Left ventricle myocardium inferior (tissue), 1 donor: ENCODE data around the gene SHMT1. TPM values are rescaled to one million over a fixed set of nuclear protein-coding genes. Genes with fewer than 3 reads are reported as not detected.
"Not testable (repeated sequence)": the region's sequence is repeated elsewhere in the genome, so short reads cannot be mapped to it uniquely, and the experiment has no call there.

ENCODE experiments used
- DNase-seq: peaks from one replicate; pipeline ENCODE4 v3.0.0-alpha.2; 2020
- H3K27ac ChIP-seq: fragments of 200-600 bp; replicated peaks from 2 replicates; pipeline ENCODE4 v1.8.0; 2021
- H3K27me3 ChIP-seq: fragments of 200-600 bp; 2 replicates; pipeline ENCODE4 v1.8.0; 2021; ENCODE audit warnings: low read depth
- H3K36me3 ChIP-seq: fragments of 200-600 bp; 2 replicates; pipeline ENCODE4 v1.8.0; 2021
- H3K4me1 ChIP-seq: fragments of 200-600 bp; 2 replicates; pipeline ENCODE4 v1.8.0; 2021
- H3K4me3 ChIP-seq: fragments of 200-600 bp; 2 replicates; pipeline ENCODE4 v1.8.0; 2021; ENCODE audit warnings: mild to moderate bottlenecking, moderate library complexity
- H3K9me3 ChIP-seq: fragments of 200-600 bp; replicated peaks from 2 replicates; pipeline ENCODE4 v1.8.0; 2021
- intact Hi-C: fragments of 100-400 bp; cut with micrococcal nuclease; formaldehyde crosslinking; loops from one replicate; pipeline ENCODE4 v1.11.0; 2022
- long read RNA-seq: library from polyadenylated mRNA; unstranded; transcript quantifications from one replicate; pipeline ENCODE4 v2.0.0, GENCODE V29; 2021
- total RNA-seq: library from RNA; stranded (reverse); fragmentation: NEBNext Ultra II Directional; extraction: Animal tissue kit (Norgen Biotek cat#: 25700); gene quantifications from one replicate; pipeline ENCODE4 v1.2.1, GENCODE V29; 2021
- TF ChIP-seq, protein P1 (sequence below): fragments of 200-600 bp; IDR thresholded peaks from 2 replicates; pipeline ENCODE4 v1.8.0; 2021; ENCODE audit warnings: antibody characterized with exemption, mild to moderate bottlenecking, borderline replicate concordance
- donor health status: DM: no; HTN: yes; CAD: no; lungs with severe emphysema.

The SHMT1 gene
- total RNA-seq, result 6.8 TPM
- long read RNA-seq, transcript SHMT1-201 (12 exons, 2,464 nt), result major isoform, 9 of 17 reads
- long read RNA-seq, partial matches to known transcripts, result 1 of 17 reads
- long read RNA-seq, other reads (novel, unspliced or antisense), result 3 of 17 reads

DNA sequence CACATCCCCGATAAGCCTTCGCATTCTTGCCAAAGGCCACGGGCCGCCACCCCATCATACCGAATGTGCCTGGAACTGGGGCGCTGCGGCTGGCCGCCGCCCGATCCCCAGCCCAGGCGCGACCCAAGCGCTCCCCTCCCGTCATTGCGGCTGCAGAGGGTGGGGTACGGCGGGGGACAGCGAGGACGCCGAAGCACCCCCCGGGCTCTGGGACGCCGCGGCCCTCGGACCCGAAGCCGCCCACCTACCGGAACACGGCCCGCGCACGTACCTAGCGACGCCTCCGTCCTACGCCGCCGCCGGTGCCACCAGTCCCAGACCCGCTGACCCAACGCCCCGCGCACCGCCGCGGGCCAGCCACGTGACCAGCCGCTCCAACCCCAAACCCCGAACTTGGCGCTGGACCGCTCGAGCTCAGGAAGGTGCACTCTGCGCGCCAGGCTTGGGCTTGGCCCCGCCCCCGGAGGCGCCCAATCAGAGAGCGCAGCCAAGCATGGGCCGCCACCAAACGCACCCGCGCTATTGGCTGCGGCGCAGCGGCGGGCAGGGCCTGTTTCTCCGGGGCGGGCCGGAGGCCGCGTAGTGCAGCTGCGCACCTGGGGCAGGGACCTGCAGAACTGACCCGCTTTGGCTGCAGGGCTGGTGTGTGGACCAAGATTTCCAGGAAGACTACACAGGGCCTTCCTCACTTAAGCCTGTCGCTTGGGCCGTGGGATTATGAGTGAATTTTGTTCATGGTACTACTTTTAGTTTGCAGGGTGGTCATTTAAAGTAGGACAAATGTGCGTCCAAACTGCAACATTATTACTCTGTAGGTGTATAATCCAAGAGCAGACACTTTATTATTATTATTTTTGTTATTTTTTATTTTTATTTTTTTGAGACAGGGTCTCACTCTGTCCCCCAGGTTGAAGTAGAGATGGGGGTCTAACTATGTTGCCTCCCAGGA is at the start of gene SHMT1:
Gene SHMT1, minus strand, starts transcription at position 450 of the 949 bp plus-strand sequence. CDS start 7,569 bp downstream, outside the sequence.
- intact Hi-C loops, result no loop called here
- H3K4me3 ChIP-seq, result peak within 1 kb of the TSS; percentile 86
- TF ChIP-seq, protein P1, sequence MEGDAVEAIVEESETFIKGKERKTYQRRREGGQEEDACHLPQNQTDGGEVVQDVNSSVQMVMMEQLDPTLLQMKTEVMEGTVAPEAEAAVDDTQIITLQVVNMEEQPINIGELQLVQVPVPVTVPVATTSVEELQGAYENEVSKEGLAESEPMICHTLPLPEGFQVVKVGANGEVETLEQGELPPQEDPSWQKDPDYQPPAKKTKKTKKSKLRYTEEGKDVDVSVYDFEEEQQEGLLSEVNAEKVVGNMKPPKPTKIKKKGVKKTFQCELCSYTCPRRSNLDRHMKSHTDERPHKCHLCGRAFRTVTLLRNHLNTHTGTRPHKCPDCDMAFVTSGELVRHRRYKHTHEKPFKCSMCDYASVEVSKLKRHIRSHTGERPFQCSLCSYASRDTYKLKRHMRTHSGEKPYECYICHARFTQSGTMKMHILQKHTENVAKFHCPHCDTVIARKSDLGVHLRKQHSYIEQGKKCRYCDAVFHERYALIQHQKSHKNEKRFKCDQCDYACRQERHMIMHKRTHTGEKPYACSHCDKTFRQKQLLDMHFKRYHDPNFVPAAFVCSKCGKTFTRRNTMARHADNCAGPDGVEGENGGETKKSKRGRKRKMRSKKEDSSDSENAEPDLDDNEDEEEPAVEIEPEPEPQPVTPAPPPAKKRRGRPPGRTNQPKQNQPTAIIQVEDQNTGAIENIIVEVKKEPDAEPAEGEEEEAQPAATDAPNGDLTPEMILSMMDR, result no peak
- no peaks in the 10 kb centered on the region for H3K36me3 ChIP-seq
- peak; percentile 95 for DNase-seq
- peak within 1 kb of the TSS; percentile 81 for H3K27ac ChIP-seq
- peaks cover 5% of the 10 kb centered on the region for H3K9me3 ChIP-seq
- H3K4me1 ChIP-seq, result peaks cover 24% of the 10 kb centered on the region
- no peaks in the 10 kb centered on the region for H3K27me3 ChIP-seq

GRCh38 chr17:18412001-18412538 is 48.7 kb upstream of the SHMT1 start:
- DNase-seq, H3K36me3 ChIP-seq, H3K9me3 ChIP-seq, intact Hi-C loops, H3K4me1 ChIP-seq, H3K27ac ChIP-seq, H3K4me3 ChIP-seq, H3K27me3 ChIP-seq: not testable (repeated sequence)

DNA sequence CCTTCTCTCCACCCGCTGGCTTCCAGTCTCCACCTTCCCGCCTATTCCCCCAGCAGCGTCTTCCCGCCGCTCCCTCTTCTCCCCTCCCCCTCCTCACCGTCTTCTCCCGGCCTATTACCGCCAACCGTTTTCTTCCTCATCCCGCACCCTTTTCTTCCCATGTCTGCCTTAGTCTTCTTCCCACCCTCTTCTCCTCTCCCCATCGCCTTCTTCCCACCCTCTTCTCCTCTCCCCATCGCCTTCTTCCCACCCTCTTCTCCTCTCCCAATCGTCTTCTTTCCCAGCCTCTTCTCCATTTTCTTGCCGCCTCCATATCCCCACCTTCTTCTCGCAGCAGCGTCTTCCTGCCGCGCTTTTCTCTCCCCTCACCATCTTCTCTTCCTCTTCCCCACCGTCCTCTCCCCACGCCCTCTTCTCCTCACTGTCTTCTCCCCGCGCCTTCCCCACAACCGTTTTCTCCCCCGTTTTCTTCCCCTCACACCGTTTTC is 48.1 kb upstream of the SHMT1 start:
- H3K36me3 ChIP-seq, DNase-seq, H3K4me1 ChIP-seq, H3K27me3 ChIP-seq, H3K9me3 ChIP-seq, intact Hi-C loops: not testable (repeated sequence)
- H3K27ac ChIP-seq, result peak overlapping the region; percentile 67
- H3K4me3 ChIP-seq, result peak overlapping the region; percentile 61

DNA sequence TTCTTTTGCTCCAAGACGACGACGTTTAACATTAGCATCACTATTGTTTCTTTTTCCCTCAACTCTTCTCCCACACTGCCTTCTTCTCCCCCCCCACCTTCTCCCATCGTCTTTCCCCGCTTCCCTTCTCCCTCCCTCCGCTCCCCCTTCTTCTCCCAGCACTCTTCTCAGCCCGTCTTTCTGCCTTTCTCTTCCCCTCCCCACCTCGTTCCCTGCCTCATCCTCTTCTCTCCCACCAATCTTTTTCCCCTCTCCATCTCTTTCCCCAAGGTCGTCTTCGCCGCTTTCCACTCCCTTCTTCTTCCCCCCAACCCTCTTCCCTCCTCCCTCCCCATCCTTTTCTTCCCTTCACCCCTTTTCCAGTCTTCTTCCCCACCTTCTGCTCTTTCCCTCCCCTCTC is 47.4 kb upstream of the SHMT1 start:
- intact Hi-C loops, DNase-seq, H3K4me1 ChIP-seq, H3K9me3 ChIP-seq, H3K27me3 ChIP-seq, H3K36me3 ChIP-seq: not testable (repeated sequence)
- peak overlapping the region; percentile 16 for H3K27ac ChIP-seq
- H3K4me3 ChIP-seq, result peak overlapping the region; percentile 61

GRCh38 chr17:18409321-18409720 is 46.0 kb upstream of the SHMT1 start:
- H3K36me3 ChIP-seq, intact Hi-C loops, H3K27ac ChIP-seq, DNase-seq, H3K4me1 ChIP-seq, H3K4me3 ChIP-seq, H3K27me3 ChIP-seq, H3K9me3 ChIP-seq: not testable (repeated sequence)

- H3K36me3 ChIP-seq, H3K4me3 ChIP-seq, DNase-seq, H3K27me3 ChIP-seq, H3K9me3 ChIP-seq, intact Hi-C loops, H3K27ac ChIP-seq, H3K4me1 ChIP-seq: not testable (repeated sequence)
Observed at GRCh38 chr17:18408906-18409305, 45.6 kb upstream of the SHMT1 start.

DNA sequence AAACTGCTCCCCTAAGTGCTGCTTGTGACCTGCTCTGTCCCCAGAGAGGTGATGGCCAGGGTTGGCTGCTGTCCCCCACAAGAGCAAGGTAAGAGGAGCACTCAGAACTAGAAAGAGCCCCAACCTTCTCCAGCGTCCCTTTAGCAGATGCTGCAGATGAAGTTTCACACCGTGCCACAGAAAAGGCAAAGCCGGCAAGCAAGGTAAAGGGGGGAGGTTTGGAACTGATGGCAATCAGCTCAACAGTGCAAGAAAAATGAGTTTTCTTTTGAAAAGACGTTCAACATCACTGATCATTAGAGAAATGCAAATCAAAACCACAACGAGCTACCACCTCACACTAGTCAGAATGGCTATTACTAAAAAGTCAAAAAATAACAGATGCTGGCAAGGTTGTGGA is 40.3 kb upstream of the SHMT1 start:
- H3K4me3 ChIP-seq, H3K9me3 ChIP-seq, H3K27ac ChIP-seq, H3K4me1 ChIP-seq, intact Hi-C loops, H3K27me3 ChIP-seq, H3K36me3 ChIP-seq, DNase-seq: not testable (repeated sequence)

- H3K27me3 ChIP-seq, H3K27ac ChIP-seq, H3K4me3 ChIP-seq, H3K4me1 ChIP-seq, H3K9me3 ChIP-seq, DNase-seq, intact Hi-C loops, H3K36me3 ChIP-seq: not testable (repeated sequence)
Observed at GRCh38 chr17:18403166-18403565, 39.8 kb upstream of the SHMT1 start.

DNA sequence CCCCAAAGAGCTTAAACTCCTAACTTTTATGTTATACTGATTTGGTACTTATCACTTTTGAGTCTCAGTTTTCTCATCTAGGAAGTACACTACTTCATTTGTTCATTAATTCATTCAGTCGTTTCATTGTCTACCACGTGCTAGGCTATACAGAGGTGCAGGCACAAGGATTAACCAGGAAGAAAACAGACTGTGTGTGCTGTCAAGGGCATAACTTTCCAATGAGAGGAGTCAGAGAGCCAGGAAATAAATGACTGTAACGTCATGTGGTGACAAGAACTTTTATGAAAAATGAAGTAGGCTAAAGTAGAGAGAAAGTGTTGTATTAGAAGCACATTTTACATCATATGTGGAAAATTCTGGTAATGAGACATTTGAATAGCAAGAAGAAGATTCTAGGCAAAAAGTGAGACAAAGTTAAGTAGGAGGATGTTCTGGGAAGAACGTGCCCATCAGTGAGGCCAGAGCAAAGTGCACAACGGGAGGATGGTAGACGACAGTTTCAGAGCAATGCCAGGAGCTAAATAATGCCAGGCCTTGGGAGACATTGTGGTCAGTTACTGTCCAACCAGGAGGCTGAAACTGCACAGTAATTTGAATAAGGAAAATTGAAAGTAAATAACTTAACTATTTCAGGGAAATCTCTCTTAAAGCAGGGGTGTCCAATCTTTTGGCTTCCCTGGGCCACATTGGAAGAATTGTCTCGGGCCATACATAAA is 38.7 kb upstream of the SHMT1 start:
- H3K4me3 ChIP-seq, DNase-seq, H3K27ac ChIP-seq, intact Hi-C loops, H3K9me3 ChIP-seq, H3K36me3 ChIP-seq, H3K4me1 ChIP-seq, H3K27me3 ChIP-seq: not testable (repeated sequence)

DNA sequence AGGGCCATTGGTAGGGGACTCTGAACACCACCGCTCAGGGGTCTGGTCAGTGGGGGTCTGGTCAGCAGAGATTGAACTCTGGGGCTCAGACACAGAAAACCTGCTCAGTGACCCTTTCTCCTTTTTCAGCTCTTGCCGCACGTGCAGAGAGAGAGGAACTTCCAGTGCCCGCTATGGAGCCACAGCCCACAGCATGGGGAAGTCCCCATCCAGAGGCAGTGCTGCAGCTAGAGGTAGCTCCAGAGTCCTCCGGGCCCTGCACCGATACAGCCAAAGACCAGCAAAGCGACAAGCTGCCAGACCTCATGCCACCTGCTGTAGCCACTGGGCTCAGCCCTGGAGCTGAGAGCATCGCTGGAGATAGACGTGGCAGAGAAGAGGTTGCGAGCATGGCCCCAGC is 25.4 kb upstream of the SHMT1 start:
- DNase-seq, H3K4me1 ChIP-seq, H3K36me3 ChIP-seq, H3K27ac ChIP-seq, H3K4me3 ChIP-seq, H3K27me3 ChIP-seq, intact Hi-C loops, H3K9me3 ChIP-seq: not testable (repeated sequence)

DNA sequence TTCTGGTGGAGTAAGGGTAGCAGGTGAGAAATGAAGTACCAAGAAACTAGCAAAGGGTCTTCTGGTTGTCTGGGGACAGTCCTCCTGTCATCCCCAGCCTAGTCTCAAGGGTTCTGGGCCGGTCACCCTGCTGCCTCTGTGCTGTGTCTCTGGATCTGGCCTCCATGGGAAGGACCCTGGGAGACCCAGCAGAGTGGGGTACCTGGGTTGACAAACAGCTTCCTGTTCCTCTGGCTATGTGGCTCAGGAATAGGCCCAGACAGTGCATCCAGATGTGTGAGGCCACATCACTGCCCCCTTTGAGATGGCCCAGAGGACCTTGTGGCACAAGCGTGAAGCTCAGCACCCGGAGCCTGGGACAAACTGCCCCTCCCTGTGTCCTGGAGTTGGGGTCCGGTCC is 24.9 kb upstream of the SHMT1 start:
- H3K27me3 ChIP-seq, result peaks cover 13% of the 10 kb centered on the region
- H3K4me1 ChIP-seq, DNase-seq, H3K27ac ChIP-seq, H3K36me3 ChIP-seq, H3K9me3 ChIP-seq, intact Hi-C loops, H3K4me3 ChIP-seq: not testable (repeated sequence)

- H3K4me1 ChIP-seq, H3K9me3 ChIP-seq, H3K4me3 ChIP-seq, H3K27ac ChIP-seq, intact Hi-C loops, H3K36me3 ChIP-seq, DNase-seq: not testable (repeated sequence)
- peaks cover 20% of the 10 kb centered on the region for H3K27me3 ChIP-seq
Observed at GRCh38 chr17:18387583-18387982, 24.2 kb upstream of the SHMT1 start.
